Measurements from ENCODE around the gene C13orf42. TPM values are rescaled to one million over a fixed set of nuclear protein-coding genes. Genes with fewer than 3 reads are reported as not detected.

The C13orf42 gene
- total and polyA plus RNA-seq, 9 donors: 0.04 TPM; not detected in 8

- DNase-seq: no peak
- TF ChIP-seq POLR2A (IDR thresholded peaks at IDR 0.05) (no peak), EP300 (IDR thresholded peaks at IDR 0.05) (no peak)
- TF ChIP-seq, protein P1, sequence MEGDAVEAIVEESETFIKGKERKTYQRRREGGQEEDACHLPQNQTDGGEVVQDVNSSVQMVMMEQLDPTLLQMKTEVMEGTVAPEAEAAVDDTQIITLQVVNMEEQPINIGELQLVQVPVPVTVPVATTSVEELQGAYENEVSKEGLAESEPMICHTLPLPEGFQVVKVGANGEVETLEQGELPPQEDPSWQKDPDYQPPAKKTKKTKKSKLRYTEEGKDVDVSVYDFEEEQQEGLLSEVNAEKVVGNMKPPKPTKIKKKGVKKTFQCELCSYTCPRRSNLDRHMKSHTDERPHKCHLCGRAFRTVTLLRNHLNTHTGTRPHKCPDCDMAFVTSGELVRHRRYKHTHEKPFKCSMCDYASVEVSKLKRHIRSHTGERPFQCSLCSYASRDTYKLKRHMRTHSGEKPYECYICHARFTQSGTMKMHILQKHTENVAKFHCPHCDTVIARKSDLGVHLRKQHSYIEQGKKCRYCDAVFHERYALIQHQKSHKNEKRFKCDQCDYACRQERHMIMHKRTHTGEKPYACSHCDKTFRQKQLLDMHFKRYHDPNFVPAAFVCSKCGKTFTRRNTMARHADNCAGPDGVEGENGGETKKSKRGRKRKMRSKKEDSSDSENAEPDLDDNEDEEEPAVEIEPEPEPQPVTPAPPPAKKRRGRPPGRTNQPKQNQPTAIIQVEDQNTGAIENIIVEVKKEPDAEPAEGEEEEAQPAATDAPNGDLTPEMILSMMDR (IDR thresholded peaks at IDR 0.05): no peak
- Histone ChIP-seq H3K27ac (no peak overlapping the region), H3K4me3 (no peak overlapping the region), H3K4me1 (ENCODE audit: insufficient read depth) (no peaks in the 10 kb centered on the region), H3K9me3 (no peaks in the 10 kb centered on the region), H3K27me3 (no peaks in the 10 kb centered on the region), H3K36me3 (no peaks in the 10 kb centered on the region)
- 0% methylated on average over 1 of the region's 1 CpG for WGBS, 3 donors
- intact Hi-C loops (cut with DNase I): no loop called here
Measured at GRCh38 chr13:51111997-51112396, 923 bp upstream of the C13orf42 start.

DNA sequence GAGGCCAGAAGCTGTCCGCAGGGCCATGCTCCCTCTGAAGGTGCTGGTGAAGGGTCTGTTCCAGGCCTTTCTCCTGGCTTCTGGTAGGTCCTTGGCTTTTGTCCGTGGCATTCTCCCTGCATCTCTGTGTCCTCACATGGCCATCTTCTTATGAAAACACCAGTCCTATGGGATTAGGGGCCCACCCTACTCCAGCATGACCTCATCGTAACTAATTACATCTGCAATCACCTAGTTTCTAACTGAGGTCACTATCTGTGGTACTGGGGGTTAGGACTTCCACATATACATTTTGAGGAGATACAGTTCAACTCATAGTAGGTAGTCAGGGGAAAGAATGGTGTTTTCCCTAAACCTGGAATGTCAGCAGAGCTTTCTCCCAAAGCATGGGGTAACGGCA, 3.1 kb downstream of the C13orf42 start:
- intact Hi-C loops (cut with DNase I): no loop called here
- no peak for TF ChIP-seq EP300 (IDR thresholded peaks at IDR 0.05)
- TF ChIP-seq POLR2A (IDR thresholded peaks at IDR 0.05): no peak
- TF ChIP-seq, protein P1 (IDR thresholded peaks at IDR 0.05): no peak

DNA sequence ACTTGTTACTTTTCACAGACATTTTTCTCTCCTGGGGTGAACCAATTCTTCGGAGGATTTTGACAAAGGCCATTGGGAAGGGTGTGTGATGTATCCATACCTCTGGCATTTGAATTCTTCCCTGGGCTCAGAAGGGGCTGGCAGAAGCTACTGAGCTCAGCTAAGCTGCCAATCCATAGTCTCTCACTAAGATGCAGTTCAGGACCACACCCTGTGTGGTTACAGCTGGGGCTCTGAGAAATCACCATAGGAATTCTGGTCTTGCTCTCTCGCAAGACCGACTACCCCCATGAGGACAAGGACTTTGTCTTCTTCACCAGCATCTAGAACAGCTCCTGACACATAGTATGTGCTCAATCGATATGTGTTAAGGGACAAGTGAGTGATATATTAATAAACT, 6.0 kb downstream of the C13orf42 start:
- WGBS, 3 donors: 91 to 95% (median 94%) methylated on average over 4 of the region's 4 CpGs
- Histone ChIP-seq H3K27ac (no peak overlapping the region), H3K4me3 (no peak overlapping the region), H3K9me3 (no peaks in the 10 kb centered on the region), H3K36me3 (no peaks in the 10 kb centered on the region), H3K27me3 (no peaks in the 10 kb centered on the region), H3K4me1 (ENCODE audit: insufficient read depth) (no peaks in the 10 kb centered on the region)
- intact Hi-C loops (cut with DNase I): no loop called here
- TF ChIP-seq POLR2A (IDR thresholded peaks at IDR 0.05): no peak
- TF ChIP-seq, protein P1 (IDR thresholded peaks at IDR 0.05): no peak
- TF ChIP-seq EP300 (IDR thresholded peaks at IDR 0.05): no peak
- no peak for DNase-seq

More for the DNA sequence above, 3.1 kb downstream of the C13orf42 start:
- DNase-seq: no peak
- H3K9me3 ChIP-seq: no peaks in the 10 kb centered on the region
- H3K27me3 ChIP-seq: no peaks in the 10 kb centered on the region
- H3K36me3 ChIP-seq: no peaks in the 10 kb centered on the region
- H3K4me1 ChIP-seq (ENCODE audit: insufficient read depth): no peaks in the 10 kb centered on the region
- 91 to 94% (median 93%) methylated on average over 4 of the region's 4 CpGs for WGBS, 3 donors
- no peak overlapping the region for H3K4me3 ChIP-seq
- H3K27ac ChIP-seq: no peak overlapping the region

DNA sequence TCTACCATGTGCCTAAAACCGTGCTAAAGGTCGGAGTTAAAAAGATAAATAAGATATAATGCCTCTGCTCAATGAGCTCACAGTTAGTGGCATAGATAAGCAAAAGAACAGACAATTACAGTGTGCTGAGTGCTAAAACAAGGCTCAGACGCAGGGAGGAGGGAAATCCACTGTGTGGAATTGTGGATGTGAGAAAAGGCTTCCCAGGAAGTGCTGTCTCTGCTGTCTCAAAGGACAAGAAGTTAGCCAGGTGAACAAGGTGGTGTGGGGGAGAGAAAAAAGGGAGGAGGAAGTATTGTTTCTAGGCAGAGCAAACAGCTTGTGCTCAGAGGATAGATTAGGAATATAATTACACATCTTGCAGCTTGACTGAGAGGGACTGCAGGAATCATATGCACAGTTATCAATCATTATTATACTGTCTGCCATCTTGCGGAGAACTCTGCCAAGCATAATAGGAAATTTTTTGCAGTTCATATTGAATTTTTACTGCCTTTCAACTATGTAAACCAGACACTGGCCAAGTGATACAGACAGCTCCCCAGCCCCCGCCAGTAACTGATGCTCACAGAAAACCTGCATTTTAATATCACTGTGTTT, 9.3 kb downstream of the C13orf42 start:
- no peaks in the 10 kb centered on the region for H3K4me1 ChIP-seq (ENCODE audit: insufficient read depth)
- no peaks in the 10 kb centered on the region for H3K27me3 ChIP-seq
- no peak overlapping the region for H3K27ac ChIP-seq
- no peaks in the 10 kb centered on the region for H3K36me3 ChIP-seq
- H3K4me3 ChIP-seq: no peak overlapping the region
- no peak for DNase-seq
- WGBS, 3 donors: 22 to 35% (median 28%) methylated on average over 5 of the region's 5 CpGs
- no peaks in the 10 kb centered on the region for H3K9me3 ChIP-seq
- TF ChIP-seq EP300 (IDR thresholded peaks at IDR 0.05) (no peak), POLR2A (IDR thresholded peaks at IDR 0.05) (no peak)
- TF ChIP-seq, protein P1 (IDR thresholded peaks at IDR 0.05): no peak
- intact Hi-C loops (cut with DNase I): no loop called here
